OCI-LY1 (cell line): Measurements from ENCODE around the gene DRC3.

Experiments used
- EZH2 ChIP-seq: fragments of 200-600 bp; sonication (generic), shearing (Covaris generic); IDR thresholded peaks from 2 replicates; pipeline ENCODE4 v1.8.0; 2017; ENCODE audit warnings: borderline replicate concordance, mixed run types, mild to moderate bottlenecking, antibody characterized with exemption, low read length, moderate library complexity, mixed read lengths
- TF ChIP-seq, protein P1 (sequence below): fragments of 200-600 bp; sonication (generic), shearing (Covaris generic); IDR thresholded peaks from 2 replicates; pipeline ENCODE4 v1.5.1; 2017; ENCODE audit warnings: mild to moderate bottlenecking, antibody characterized with exemption, low read length, moderate library complexity, mixed read lengths

DNA sequence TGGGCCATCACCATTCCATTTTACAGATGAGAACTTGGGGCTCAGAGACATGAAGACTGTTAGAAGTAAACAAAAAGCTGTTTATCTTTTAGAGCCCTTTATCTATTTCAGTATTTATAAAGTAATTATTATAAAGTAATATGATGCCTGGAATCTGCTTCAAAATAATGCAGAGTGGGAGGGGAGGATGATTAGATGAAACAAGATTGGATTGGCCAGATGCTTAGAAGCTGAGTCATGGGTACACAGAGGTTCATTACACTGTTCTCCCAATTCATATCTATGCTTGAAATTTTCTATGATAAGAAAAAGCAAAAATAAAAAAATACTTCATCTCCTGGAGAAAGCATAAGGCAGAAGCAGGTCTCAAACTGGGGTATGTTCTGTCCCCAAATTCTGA is 29.8 kb upstream of the DRC3 start:
- TF ChIP-seq, protein P1, sequence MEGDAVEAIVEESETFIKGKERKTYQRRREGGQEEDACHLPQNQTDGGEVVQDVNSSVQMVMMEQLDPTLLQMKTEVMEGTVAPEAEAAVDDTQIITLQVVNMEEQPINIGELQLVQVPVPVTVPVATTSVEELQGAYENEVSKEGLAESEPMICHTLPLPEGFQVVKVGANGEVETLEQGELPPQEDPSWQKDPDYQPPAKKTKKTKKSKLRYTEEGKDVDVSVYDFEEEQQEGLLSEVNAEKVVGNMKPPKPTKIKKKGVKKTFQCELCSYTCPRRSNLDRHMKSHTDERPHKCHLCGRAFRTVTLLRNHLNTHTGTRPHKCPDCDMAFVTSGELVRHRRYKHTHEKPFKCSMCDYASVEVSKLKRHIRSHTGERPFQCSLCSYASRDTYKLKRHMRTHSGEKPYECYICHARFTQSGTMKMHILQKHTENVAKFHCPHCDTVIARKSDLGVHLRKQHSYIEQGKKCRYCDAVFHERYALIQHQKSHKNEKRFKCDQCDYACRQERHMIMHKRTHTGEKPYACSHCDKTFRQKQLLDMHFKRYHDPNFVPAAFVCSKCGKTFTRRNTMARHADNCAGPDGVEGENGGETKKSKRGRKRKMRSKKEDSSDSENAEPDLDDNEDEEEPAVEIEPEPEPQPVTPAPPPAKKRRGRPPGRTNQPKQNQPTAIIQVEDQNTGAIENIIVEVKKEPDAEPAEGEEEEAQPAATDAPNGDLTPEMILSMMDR, result no peak
- TF ChIP-seq EZH2, result no peak
